Measurements from ENCODE around the gene NNT.
"Not testable (repeated sequence)": the region's sequence is repeated elsewhere in the genome, so short reads cannot be mapped to it uniquely, and the experiment has no call there.

- TF ChIP-seq CTCF (conservative IDR thresholded peaks at IDR 0.05; ENCODE audit: low read length); EZH2phosphoT487 (IDR thresholded peaks at IDR 0.05; ENCODE audit: borderline replicate concordance): not testable (repeated sequence)
Measured at GRCh38 chr5:43706576-43706975, 103.6 kb downstream of the NNT start.

Data from Loucy (cell line).